ENCODE results near the gene GLDC.

The GLDC gene

DNA sequence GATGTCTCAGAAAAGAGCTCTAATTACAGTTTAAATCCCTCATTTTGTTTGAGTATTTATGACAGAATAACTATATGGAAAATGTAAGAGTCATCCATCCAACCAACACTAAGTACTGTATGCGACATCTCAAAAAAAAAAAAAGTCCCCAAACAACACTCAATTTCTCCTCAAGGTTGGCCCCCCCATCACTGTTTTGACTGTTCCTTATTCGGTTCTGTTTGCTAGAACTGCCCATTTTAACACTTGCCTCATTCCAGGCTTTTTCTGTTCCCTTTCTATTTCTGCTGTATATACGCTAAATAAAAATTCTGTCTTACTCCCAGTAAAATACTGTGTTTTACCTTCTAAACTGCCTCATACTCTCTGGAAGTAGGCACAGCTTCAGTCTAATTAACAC, 25.2 kb downstream of the GLDC start:
- DNase-seq (ENCODE audit: low read depth) = no peak

DNA sequence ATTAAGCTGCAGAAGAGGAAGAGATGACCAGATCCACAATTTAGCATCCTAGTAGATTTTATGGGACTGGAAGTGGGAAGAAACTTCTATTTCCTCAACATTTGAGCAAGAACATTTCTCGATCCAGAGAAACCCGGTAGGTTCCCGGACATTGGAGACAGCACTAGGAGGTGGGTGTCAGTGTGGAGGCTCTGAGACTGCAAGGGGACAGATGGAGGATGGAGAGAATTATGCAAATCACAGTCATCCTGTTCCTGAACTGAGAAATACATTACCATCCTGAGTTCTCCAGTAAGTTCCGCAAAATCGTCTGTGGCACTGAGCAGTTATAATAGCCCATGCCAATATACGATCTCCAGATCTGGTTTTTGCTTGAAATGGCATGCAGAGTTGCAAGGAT, 25.6 kb downstream of the GLDC start:
- DNase-seq (ENCODE audit: low read depth) = no peak

DNA sequence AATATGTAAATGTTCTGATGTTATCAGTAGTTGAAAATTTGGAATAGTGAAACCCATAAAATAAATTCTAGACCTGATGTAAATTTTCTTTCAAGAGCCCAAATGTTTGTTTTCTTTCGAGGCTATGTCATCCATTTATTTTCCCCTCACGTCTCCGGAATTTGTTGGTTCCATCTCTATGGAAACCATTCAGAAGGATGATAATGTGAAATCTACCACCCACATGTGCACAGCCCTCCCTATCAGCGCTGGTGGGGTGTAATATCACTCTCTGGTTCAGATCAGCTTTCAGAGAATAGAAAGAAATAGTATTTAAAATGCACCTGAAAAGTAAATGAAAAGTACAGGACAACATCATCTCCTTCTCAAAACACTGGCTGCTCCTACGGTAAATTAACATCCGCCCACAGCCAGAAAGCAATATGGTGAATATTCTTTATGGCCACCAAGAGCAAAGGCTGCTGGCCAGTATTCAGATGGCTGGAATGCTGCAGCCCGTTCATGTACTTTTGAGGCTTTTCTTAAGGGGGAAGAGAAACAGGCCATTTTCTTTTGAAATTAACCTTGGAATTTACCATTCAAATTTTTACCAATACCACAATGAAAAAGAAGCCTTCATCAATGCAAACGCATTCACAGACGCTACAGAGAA, 28.5 kb downstream of the GLDC start:
- no peak for DNase-seq (ENCODE audit: low read depth)

DNA sequence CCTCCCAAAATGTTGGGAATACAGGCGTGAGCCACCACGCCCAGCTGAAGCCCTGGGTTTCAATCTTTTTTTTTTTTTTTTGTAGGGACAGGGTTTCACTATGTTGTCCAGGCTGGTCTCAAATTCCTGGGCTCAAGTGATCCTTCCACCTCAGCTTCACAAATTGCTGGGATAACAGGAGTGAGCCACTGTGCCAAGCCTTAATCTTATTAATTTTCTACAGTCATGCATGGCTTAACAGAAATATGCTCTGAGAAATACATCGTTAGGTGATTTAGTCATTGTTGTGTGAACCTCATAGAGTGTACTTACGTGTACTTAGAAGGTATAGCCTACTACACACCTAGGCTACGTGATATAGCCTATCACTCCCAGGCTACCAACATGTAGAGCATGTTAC, 31.0 kb downstream of the GLDC start:
- no peak for DNase-seq (ENCODE audit: low read depth)

DNA sequence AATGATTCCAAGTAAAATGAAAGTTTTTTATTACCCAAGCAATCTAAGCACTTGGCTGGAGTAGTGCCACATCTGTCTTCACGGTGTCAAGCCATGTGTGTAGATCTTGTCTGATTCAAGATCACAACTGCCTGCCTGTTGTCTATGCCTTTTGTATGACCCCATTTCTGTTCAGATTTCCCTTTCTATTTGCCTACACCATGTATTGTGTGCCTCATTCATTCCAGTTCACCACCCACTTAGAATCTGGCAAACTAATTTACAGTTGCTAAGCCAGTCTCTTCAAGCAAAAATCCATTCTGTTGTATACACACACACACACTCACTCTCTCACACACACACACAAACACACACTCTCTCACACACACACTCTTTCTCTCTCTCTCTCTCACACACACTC, 33.7 kb downstream of the GLDC start:
- no peak for DNase-seq (ENCODE audit: low read depth)

DNA sequence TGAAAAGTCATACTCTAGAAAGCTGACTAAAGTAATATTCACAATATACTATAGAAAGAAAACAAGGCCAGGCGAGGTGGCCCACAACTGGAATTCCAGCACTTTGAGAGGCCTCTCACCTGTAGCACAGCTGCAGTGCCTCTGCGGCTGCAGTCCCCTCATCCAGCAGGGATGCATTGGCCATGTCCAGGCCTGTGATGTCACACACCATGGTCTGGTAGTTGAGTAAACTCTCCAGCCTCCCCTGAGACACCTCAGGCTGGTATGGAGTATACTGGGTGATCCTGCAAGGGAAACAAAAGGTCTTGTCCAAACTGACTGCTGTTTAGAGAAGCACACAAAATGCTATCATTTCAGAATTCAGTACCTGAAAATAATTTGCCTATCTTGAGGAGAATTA, 35.5 kb downstream of the GLDC start:
- no peak for DNase-seq (ENCODE audit: low read depth)

DNA sequence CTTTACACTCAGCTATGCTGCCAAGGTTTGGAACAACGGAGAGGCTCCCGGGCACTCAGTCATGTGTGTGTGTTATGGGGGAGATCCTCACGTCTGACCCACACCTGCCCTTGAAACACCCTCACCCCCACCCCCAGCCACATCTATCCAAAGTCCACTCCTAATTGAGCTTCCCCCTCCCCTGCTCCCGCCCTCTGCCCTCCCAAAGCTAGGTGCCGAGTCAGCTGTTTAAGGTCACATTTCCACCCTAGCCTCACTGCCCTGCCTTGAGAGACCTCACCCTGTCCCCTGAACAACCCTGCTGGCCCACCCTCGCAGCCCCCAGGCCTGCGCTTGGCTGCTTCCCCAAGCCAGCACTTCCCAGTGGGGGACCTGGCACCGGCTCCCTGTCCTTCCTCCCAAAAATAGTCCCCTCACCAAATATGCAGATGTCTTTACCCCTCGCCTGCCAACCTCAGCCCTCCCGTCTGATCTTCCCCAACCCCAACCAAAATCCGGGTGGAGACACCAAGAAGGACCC, 36.0 kb downstream of the GLDC start:
- DNase-seq (ENCODE audit: low read depth) = no peak

DNA sequence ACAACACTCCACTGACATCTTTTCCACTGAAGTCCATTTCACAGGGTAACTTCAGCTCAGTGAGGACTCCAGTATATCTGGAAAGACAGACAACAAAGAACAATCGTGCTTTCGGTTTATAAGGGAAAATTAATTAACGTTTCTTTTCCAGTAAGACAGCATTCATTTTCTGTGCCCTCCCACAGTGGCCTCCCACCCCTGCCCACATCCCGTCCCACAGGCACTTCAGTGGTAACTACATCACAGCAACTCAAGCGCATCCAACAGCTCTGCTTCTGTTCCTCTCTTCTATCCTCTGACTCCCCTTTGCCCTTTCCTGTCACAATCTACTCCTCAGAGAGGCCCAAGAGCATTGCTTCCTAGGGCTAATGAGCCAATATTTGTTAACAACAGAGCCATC, 40.3 kb downstream of the GLDC start:
- no peak for DNase-seq (ENCODE audit: low read depth)

DNA sequence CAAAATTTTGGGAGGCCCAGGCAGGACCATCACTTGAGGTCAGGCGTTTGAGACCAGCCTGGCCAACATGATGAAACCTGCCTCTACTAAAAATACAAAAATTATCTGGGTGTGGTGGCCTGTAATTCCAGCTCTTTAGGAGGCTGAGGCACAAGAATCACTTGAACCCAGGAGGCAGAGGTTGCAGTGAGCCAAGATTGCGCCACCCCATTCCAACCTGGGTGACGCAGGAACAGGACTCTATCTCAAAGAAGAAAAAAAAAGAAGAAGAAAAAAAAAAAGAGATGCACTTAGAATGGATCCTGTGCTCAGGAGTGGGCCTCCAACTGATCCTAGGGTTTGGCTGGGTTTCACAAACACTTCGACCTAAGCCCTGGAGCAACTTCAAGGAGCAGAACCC, 45.1 kb downstream of the GLDC start:
- no peak for DNase-seq (ENCODE audit: low read depth)

DNA sequence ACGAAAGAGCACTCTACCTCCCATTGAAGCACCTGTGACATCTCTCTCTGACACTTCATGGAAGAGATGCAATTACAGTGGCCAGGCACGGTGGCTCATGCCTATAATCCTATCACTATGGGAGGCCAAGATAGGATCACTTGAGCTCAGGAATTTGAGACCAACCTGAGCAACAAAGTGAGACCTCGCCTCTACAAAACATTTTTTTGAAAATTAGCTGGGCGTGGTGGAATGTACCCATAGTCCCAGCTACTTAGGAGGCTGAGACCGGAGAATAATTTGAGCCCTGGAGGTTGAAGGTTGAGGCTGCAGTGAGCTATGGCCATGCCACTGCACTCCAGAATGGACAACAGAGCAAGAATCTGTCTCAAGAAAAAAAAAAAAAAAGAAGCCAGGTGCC, 45.5 kb downstream of the GLDC start:
- DNase-seq (ENCODE audit: low read depth) = no peak

DNA sequence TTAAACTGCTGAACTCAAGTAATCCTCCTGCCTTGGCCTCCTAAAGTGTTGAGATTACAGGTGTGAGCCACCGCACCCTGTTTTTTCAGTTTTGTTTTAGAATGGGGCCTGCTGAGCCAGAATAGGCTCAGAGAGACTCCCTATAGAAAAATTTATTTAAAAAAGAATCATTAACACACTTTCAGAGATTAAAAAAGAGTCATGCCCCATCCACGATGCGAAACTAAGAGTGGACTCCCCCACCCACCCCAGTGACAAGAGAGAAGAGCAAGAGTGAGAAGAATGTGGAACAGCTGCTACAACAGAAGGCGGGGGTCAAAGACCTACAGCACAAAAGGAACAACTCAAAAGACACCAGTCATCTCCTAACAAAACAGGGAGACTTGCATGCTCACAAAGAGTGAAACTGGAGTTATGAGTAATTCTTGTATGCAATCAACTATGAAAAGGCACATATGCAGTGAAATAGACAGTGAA, 47.2 kb downstream of the GLDC start:
- no peak for DNase-seq (ENCODE audit: low read depth)

DNA sequence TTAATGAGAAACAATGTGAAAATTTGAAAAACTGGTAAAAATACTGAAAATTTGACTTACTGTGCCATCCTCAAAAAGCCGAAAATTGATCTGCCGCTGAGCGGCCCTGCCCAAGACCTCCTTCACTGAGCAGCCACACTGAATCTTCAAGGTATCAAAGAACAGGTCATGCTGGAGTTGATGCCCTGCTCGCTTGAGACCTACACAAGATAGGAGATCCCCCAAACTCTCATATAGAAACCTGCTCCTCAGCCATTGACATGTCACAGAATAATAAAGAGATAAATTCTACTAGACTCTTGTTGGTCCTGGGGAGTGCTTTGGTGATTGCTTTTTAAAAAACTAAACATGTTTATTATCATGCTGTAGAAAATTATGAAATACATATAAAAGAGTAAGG, 52.7 kb downstream of the GLDC start:
- DNase-seq (ENCODE audit: low read depth) = no peak

DNA sequence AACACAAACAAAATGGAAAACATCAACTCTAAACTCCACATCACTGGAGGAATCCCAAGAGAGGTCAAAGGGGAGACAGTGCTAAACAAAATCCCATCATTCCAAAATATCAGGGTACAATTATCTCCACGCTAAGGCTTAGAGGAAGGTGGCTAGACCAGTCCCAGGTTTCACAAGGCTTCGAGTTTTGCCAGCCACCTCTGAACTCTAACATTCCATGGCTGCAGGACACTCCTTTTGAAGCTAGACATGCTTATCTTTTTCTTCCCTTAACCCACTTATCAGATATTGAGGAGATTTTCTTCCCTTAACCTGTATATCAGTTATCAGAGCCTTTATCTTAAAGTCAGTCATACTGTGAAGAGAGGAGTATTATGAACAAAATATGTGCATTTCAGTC, 53.3 kb downstream of the GLDC start:
- no peak for DNase-seq (ENCODE audit: low read depth)

DNA sequence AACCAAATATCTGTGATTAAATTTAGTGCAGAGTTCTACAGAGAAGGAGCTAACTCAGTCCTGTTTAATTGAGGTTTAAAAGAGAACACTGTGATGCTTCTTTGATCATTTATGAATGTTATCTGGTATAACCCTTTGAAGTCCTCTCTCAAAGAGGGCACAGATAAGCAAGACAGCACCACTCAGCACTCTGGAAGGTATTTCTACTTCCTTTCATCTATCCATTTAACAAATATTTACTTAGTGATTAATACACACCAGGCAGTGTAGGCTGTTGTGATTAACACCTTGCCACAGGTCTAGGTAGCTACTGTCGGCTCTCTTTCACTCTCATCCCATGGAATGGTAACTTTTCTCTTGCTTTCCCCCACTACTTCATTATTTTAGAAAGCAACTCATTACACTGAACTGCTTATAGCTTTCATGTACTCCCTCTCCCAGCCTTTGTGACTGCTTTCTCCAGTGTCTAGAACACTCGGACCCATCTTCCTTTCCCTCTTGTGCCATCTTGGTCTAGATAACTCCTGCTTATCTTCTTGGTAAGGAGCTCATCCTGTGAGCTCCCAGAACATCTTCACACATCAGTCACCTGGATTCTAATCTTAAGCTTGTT, 54.7 kb downstream of the GLDC start:
- DNase-seq (ENCODE audit: low read depth) = no peak

DNA sequence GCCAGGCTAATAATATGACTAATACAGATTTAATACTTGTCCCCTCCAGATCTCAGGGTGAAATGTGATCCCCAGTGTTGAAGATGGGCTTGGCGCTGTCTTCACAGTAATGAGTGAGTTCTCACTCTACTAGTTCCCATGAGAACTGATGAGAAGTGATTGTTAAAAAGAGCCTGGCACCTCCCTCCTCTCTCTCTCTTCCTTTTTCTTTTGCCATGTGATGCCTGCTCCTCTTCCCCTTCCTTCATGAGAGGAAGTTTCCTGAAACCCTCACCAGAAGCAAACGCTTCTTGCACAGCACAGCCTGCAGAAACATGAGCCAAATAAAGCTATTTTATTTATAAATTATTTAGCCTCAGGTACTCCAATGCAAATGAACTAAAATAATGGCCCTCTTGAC, 55.2 kb downstream of the GLDC start:
- DNase-seq (ENCODE audit: low read depth) = no peak

DNA sequence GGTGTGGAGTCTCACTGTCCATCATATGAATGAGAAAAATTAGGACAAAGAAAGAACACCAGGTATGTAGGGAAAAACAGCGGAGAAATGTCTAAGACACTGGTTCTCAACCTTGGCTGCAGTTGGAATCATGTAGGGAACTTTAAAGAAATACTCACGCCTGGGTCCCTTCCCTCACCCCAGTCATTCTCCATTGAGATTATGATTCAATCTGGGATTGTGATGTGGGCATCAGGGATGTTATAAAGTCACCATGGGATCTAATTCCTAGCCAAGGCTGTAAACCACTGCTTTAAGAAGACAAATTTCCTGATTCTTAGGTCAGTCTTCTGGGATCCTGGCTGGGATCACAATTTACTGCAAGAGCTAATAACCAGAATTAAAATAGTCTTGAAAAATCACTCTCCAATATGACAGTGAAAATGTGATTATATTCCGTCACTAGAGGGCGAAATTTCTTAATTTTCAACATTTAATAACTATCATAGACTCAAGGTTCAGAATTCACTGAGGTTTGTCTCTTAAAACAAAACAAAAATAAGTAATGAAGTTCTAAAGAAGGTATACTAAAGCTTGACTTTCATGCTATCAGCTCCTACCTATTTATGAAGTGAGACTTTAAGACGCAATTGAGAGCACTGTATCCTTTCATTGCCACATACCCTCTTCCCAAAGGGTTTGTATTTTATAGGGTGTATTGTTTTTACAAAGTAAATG, 60.5 kb downstream of the GLDC start:
- DNase-seq (ENCODE audit: low read depth) = no peak

DNA sequence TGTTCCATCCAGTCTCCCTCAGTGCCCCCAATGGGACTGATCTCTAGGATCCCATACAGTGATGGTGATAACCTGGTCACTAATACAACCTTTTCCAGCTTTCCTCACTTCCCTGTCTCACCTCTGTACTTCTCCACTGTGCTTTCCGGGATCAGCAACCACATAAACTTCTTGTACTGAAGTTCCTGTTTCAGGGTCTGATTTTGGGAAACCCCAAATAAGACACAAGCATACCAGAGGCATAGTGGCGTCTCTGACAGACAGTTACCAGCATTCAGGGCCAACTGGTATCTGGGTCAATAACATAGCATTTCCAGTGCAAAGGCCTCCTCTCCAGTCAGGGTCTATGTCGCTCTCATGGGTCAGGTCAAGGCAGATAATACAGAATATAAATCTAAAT, 64.3 kb downstream of the GLDC start:
- no peak for DNase-seq (ENCODE audit: low read depth)

DNA sequence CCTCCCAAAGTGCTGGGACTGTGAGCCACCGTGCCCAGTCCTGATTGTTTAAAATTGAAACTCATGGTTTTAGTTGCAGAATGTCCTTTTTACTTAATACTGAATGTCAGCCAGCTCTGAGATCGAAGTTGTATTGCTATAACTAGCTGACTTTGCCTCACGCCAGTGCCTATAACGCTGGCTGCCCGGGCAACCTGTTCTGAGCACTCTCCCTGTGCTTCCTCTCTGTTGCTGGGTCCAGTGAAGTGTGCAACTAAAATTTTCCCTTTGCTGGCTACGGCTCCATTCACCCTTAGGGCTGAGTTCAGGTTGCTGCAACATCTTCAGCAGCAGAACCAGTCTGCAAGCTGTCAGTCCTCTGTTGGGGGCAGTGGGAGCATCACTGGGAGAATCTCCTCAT, 65.9 kb downstream of the GLDC start:
- no peak for DNase-seq (ENCODE audit: low read depth)

DNA sequence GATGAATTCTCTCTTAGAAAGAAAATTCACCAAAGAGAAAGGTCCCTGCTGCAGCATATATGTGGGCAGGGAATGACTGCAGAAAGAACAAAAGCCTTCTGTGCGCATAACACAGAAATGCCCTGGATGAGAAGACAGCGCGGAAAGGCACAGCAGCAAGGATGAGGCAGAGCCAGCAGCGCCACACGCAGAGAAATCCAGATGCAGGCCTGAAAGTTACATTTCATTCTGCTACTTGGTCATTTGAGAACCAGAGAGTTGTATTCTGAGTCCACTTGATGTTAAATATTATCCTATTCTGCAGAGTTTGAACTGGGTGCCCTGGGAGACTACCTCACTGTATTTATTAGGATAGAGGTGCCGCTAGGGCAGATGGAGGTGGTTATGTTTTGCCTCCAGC, 68.5 kb downstream of the GLDC start:
- no peak for DNase-seq (ENCODE audit: low read depth)

DNA sequence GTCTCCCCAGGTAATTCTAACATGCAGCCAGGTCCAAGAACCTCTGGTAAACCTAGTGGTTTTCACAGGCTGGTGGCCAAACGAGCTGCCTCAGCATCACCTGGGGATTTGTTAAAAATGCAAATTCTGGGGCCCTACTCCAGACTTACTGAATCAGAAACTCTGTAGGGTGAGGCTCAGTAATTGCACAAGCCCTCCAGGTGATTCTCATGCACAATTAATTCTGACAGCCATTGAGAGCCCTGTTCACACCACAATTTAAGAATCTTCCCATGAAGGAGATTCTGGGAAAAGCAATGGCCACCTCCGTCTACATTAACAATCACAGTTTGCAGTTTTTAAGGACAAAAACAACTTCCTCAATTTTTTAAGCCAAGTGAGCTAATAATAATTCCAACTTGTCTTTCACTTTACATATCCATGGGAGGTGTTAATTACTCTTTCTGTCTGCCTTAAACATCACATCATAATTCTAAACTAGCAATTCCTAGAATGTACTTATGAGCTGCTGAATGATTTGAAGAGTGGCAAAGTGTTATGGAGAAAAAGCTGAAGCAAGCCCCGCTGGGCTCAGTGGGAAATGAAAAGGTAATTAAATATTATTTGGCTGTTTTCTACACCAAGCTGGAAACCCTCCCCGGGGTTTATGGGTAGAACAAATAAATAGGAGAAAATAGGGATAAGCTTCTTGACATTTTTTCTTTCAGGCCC, 70.0 kb downstream of the GLDC start:
- DNase-seq (ENCODE audit: low read depth) = no peak

DNA sequence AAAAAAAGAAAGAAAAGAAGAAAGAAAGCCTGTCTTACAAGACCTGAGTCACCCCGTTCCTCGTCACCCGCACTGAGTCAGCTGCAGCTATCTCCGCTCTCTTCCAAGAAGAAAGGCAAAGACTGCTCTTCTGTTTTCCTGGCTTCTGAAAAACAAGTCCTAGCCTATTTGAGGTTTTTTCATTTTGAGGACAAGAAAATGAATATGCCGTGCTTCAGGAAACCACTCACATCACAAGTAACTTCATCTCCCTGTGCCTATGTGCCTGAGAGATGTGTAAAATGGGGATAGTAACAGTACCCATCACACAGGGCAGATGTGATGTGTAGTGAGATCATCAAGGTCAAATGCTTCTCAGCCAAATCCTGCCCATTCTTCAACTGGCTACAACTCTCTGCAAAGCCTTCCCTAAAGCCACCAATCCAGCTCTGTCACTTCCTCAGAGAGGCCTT, 78.4 kb downstream of the GLDC start:
- no peak for DNase-seq (ENCODE audit: low read depth)

DNA sequence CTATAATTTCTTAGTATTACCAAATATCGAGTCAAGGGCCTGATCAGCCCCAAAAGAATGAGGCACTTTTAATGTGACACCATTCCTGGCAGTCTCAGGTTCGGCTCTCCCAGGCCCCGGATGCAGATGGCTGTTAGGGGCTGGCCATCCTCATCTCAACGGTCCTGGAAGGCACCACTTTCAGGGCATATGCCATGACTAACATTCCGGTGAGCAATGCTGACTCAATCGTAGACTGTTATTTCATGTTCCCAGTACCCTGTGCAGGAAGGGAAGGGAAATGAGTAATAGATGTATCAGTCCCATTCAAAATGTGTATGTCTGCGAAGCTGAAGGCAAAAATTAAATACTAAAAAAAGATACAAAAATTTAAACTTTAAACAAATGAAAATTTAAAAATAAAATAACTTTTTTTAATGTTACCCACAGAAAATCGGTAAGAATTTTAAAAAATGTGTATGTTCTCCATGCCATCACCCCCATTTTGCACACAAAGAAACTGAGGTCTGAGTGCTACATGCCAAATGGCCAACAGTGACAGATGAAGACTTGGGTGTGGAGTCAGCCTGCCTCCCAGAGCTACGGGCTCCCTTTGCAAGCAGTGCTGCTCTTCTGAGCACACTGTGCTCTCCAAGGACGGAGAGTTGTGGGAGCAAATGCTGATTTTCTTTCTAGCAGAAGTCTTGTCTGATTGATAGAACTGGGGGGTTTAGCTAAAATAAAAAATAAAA, 79.0 kb downstream of the GLDC start:
- DNase-seq (ENCODE audit: low read depth) = peak; percentile 1
